GM10248 (cell line): ENCODE data around the gene NDUFB1.

Source experiments
- CTCF ChIA-PET: fragments of 300-600 bp; sonication (Branson Sonifier 250); formaldehyde crosslinking; extraction: SDS; loops from one replicate; lab custom pipeline; 2021; ENCODE audit warnings: antibody characterized with exemption; lab: Yijun Ruan, JAX
- POLR2A ChIA-PET: fragments of 350-650 bp; sonication (Branson Sonifier 250); formaldehyde crosslinking; extraction: SDS; loops from one replicate; lab custom pipeline; 2020; ENCODE audit warnings: antibody characterized with exemption; lab: Yijun Ruan, JAX
- DNase-seq: peaks from one replicate; pipeline ENCODE4 v3.0.0; 2012; ENCODE audit errors: extremely low spot score
- TF ChIP-seq, protein P1 (sequence below): IDR thresholded peaks from 2 replicates; pipeline ENCODE4 v1.5.1; 2012; ENCODE audit warnings: mild to moderate bottlenecking, low read depth; ENCODE audit errors: extremely low read depth, missing control alignments, control extremely low read depth

Gene NDUFB1

DNA sequence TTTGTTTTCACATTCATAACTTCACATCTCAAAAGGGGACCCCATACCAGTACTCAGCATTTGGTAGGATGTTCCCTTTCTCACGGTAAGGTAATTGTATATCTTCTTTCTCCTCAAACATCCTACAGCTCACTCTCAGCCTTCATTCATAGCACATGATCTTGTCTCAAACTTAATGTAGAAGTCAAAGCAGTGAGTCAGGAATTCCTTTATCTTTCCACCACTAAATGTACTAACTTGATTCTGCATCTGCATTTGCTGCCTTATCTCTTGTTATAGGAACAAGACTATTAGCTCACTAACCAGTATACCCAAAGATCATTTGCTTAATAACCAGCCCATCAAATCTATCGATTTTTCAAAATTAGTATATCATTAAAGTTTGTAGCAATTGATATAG lies 23.2 kb upstream of the NDUFB1 start:
- DNase-seq: no peak
- POLR2A ChIA-PET: no interaction called here
- CTCF ChIA-PET: interaction anchor here (1.2 to 1.4 kb wide), 4 partner anchors 12 to 546 kb away, joined by 3 read pairs; no protein-coding TSS in a partner anchor
- TF ChIP-seq, protein P1, sequence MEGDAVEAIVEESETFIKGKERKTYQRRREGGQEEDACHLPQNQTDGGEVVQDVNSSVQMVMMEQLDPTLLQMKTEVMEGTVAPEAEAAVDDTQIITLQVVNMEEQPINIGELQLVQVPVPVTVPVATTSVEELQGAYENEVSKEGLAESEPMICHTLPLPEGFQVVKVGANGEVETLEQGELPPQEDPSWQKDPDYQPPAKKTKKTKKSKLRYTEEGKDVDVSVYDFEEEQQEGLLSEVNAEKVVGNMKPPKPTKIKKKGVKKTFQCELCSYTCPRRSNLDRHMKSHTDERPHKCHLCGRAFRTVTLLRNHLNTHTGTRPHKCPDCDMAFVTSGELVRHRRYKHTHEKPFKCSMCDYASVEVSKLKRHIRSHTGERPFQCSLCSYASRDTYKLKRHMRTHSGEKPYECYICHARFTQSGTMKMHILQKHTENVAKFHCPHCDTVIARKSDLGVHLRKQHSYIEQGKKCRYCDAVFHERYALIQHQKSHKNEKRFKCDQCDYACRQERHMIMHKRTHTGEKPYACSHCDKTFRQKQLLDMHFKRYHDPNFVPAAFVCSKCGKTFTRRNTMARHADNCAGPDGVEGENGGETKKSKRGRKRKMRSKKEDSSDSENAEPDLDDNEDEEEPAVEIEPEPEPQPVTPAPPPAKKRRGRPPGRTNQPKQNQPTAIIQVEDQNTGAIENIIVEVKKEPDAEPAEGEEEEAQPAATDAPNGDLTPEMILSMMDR: no peak

GRCh38 chr14:92143962-92144361 lies 22.5 kb upstream of the NDUFB1 start:
- DNase-seq: no peak
- TF ChIP-seq, protein P1: no peak
- POLR2A ChIA-PET: no interaction called here
- CTCF ChIA-PET: interaction anchor here (1.0 to 1.4 kb wide), 3 partner anchors 9 to 38 kb away, joined by 3 read pairs; partner anchors contain the start of gene ATXN3

DNA sequence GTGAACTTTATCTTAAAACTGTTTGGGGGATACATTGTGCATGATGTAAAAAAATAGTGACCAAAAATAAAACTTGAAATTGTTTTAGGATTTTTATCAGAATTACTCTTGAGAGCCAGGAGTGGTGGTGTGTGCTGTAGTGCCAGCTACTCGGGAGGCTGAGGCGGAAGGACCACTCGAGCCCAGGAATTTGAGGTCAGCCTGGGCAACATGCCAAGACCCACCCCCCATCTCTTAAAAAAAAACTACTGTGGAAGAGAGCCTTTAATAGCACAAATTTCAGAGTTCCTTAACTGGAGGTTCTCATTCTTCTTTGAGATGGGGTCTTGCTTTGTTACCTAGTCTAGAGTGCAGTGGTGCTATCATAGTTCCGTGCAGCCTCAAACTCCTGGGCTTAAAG lies 21.8 kb upstream of the NDUFB1 start:
- TF ChIP-seq, protein P1: no peak
- CTCF ChIA-PET: interaction anchor here (1.0 to 1.4 kb wide), 3 partner anchors 8 to 37 kb away, joined by 3 read pairs; partner anchors contain the start of gene ATXN3
- POLR2A ChIA-PET: no interaction called here
- DNase-seq: no peak

DNA sequence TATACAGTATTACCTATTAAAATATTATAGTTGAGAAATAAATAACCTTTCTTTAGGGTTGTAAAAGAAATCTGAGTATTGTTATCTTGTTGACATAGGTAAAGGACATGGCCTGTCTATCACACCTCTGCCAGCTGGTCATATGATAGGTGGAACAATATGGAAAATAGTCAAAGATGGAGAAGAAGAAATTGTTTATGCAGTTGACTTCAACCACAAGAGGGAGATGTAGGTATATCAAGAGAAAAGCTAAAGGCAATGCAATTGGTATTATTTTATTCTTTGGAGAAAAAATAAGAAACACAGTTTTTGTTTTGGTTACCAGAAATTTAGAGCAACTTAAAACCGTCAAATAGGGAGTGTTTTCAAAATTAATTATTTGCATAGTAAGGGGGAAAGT lies 13.8 kb upstream of the NDUFB1 start:
- no peak for DNase-seq
- ChIA-PET CTCF (interaction anchor here (0.9 to 4.6 kb wide), 7 partner anchors 9 to 217 kb away, joined by 3 to 20 read pairs (median 6); partner anchors contain the start of genes ATXN3, CPSF2 and NDUFB1), POLR2A (no interaction called here)
- TF ChIP-seq, protein P1: peak; percentile 15

DNA sequence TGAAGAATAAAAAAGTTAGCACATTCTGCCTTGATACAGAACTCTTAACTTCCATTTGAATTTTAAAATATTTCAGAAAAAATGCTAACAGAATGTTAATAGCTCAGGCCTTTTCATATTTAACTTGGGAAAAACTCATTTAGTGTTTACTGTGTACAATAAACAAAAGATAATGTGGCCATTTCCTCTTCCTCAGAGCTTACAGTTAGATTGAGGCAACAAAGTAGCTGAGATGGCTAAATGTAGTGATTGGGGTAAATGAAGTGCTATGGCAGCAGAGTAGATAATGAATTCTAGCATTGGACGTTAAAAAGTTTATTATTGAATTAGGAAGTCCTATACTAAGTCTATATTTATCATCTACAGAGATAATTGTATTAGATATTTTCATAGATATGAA lies 12.9 kb upstream of the NDUFB1 start:
- DNase-seq: no peak
- ChIA-PET POLR2A (no interaction called here), CTCF (interaction anchor here (0.6 to 4.6 kb wide), 8 partner anchors 11 to 218 kb away, joined by 3 to 20 read pairs (median 4); partner anchors contain the start of genes ATXN3, CPSF2 and NDUFB1)
- TF ChIP-seq, protein P1: no peak

DNA sequence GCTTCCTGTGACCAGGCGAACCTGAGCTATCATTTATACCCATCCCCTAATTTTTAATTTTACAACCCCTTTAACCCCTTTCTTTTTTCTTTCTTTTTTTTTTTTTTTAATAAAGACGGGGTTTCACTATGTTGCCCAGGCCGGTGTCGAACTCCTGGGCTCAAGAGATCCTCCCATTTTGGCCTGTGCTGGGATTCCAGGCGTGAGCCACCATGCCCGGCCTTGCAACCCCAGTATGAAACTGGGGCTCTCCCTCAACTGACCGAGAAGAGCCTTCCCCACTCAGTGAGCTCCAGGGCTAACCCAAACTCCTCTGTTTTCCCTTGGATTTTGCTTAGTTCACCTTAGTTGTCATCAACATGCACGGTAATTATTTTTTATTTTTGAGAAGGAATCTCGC lies 1.3 kb upstream of the NDUFB1 start:
- no peak for DNase-seq
- TF ChIP-seq, protein P1: no peak

More for the DNA sequence above, 1.3 kb upstream of the NDUFB1 start:
- CTCF ChIA-PET: interaction anchor here (1.0 to 11.7 kb wide), 7 partner anchors 11 to 590 kb away, joined by 3 to 134 read pairs (median 4); partner anchors contain the start of genes ATXN3 and TRIP11
- POLR2A ChIA-PET: interaction anchor here (0.7 to 1.9 kb wide), 3 partner anchors 17 to 607 kb away, joined by 3 to 10 read pairs (median 8); partner anchors contain the start of gene ATXN3
